Testis (tissue), 2 donors: Measurements from ENCODE around the gene QPRT.
"Not testable (repeated sequence)": the region's sequence is repeated elsewhere in the genome, so short reads cannot be mapped to it uniquely, and the experiment has no call there.

Source experiments
- POLR2A ChIP-seq: fragments of 450-650 bp; IDR thresholded peaks from one replicate; pipeline ENCODE4 v1.6.1; 2017; ENCODE audit warnings: antibody characterized with exemption, mild to moderate bottlenecking, moderate library complexity
- TF ChIP-seq, protein P1 (sequence below), 3 experiments: fragments of 450-650 bp in 2 of 3; fragments of 200-600 bp in 1 of 3; sonication (generic) in 1 of 3; IDR thresholded peaks; one replicate each; pipeline ENCODE4 v1.5.1; 2016 to 2019; ENCODE audit warnings: antibody characterized with exemption in 3 of 3, mild to moderate bottlenecking in 2 of 3, moderate library complexity in 1 of 3

DNA sequence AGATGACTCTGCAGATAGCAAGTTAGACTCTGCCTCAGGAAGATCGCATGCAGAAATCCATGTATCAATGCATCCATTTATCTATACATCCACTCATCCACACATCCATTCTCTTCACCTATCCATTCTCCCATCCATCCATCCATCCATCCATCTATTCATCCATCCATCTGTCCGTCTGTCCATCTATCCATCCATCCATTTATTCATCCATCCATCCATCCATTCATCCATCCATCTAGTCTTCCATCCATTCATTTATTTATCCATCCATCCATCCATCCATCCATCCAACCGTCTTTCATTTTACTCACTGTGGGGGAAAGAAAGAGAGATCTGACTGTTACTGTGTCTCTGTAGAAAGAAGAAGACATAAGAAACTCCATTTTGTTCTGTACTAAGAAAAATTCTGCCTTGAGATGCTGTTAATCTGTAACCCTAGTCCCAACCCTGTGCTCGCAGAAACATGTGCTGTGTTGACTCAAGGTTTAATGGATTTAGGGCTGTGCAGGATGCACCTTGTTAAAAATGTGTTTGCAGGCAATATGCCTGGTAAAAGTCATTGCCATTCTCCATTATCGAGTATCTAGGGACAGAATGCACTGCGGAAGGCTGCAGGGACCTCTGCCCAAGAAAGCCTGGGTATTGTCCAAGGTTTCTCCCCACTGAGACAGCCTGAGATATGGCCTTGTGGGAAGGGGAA, 61.1 kb downstream of the QPRT start:
- TF ChIP-seq, protein P1, sequence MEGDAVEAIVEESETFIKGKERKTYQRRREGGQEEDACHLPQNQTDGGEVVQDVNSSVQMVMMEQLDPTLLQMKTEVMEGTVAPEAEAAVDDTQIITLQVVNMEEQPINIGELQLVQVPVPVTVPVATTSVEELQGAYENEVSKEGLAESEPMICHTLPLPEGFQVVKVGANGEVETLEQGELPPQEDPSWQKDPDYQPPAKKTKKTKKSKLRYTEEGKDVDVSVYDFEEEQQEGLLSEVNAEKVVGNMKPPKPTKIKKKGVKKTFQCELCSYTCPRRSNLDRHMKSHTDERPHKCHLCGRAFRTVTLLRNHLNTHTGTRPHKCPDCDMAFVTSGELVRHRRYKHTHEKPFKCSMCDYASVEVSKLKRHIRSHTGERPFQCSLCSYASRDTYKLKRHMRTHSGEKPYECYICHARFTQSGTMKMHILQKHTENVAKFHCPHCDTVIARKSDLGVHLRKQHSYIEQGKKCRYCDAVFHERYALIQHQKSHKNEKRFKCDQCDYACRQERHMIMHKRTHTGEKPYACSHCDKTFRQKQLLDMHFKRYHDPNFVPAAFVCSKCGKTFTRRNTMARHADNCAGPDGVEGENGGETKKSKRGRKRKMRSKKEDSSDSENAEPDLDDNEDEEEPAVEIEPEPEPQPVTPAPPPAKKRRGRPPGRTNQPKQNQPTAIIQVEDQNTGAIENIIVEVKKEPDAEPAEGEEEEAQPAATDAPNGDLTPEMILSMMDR (IDR thresholded peaks at IDR 0.05) = not testable (repeated sequence)
- not testable (repeated sequence) for TF ChIP-seq POLR2A
